HepG2 (cell line): ENCODE data around the gene CDC20. TPM values are rescaled to one million over a fixed set of nuclear protein-coding genes. Genes with fewer than 3 reads are reported as not detected.

Experiments used
- ELF3 ChIP-seq: IDR thresholded peaks from 2 replicates; pipeline ENCODE4 v1.6.1; 2016; ENCODE audit warnings: missing genetic modification reagents, missing compliant biosample characterization
- GATA4 ChIP-seq: sonication (generic); IDR thresholded peaks from 2 replicates; pipeline ENCODE4 v1.6.1; 2016; ENCODE audit warnings: antibody characterized with exemption, low read depth, borderline replicate concordance
- KDM3A ChIP-seq: IDR thresholded peaks from 2 replicates; pipeline ENCODE4 v1.6.1; 2018; ENCODE audit warnings: low read depth, missing compliant biosample characterization
- POLR2G ChIP-seq: fragments of 200-400 bp; formaldehyde crosslinking; IDR thresholded peaks from 2 replicates; pipeline ENCODE4 v1.6.1; 2018; ENCODE audit warnings: mild to moderate bottlenecking, low read depth, low read length, moderate library complexity
- REPIN1 ChIP-seq: sonication (generic); formaldehyde crosslinking; IDR thresholded peaks from 2 replicates; pipeline ENCODE4 v1.8.0; 2022; ENCODE audit warnings: missing genetic modification reagents, low read depth, mild to moderate bottlenecking, borderline replicate concordance
- SETDB1 ChIP-seq: sonication (generic); formaldehyde crosslinking; IDR thresholded peaks from 2 replicates; pipeline ENCODE4 v1.5.1; 2020; ENCODE audit warnings: missing genetic modification reagents, mild to moderate bottlenecking, borderline replicate concordance
- SMC3 ChIP-seq: IDR thresholded peaks from 2 replicates; pipeline ENCODE4 v1.6.1; 2011; ENCODE audit warnings: low read length, improper control_type of control experiment
- TGIF2 ChIP-seq: IDR thresholded peaks from 2 replicates; pipeline ENCODE4 v1.6.1; 2016; ENCODE audit warnings: control low read depth, missing compliant biosample characterization
- ZMAT3 ChIP-seq: sonication (generic); formaldehyde crosslinking; conservative IDR thresholded peaks from 2 replicates; pipeline ENCODE4 v1.7.0; 2021; ENCODE audit warnings: missing genetic modification reagents
- ZNF180 ChIP-seq: sonication (generic); formaldehyde crosslinking; IDR thresholded peaks from 2 replicates; pipeline ENCODE4 v1.4.0; 2020; ENCODE audit warnings: low read depth, missing genetic modification reagents, borderline replicate concordance
- ZNF264 ChIP-seq: sonication (generic); formaldehyde crosslinking; IDR thresholded peaks from 2 replicates; pipeline ENCODE4 v1.4.0; 2020; ENCODE audit warnings: missing genetic modification reagents
- ZNF605 ChIP-seq: sonication (generic); formaldehyde crosslinking; IDR thresholded peaks from 2 replicates; pipeline ENCODE4 v1.8.0; 2022; ENCODE audit warnings: mild to moderate bottlenecking, missing genetic modification reagents
- polyA plus RNA-seq, 8 experiments: library from polyadenylated mRNA; depleted of rRNA in 3 of 8; stranded (reverse) in 7 of 8; unstranded in 1 of 8; fragments of >200 nt; fragmentation: Illumina TruSeq in 4 of 8; extraction: Trizol in 4 of 8; gene quantifications; 2 replicates each; pipeline versions ENCODE4 v1.2.1 to v1.2.3, GENCODE V29; 2011 to 2016; ENCODE audit warnings: low read depth in 4 of 8, missing spikeins in 1 of 8, mixed read lengths in 1 of 8; ENCODE audit not compliant: insufficient read depth in 1 of 8
- total RNA-seq, 5 experiments: library from RNA; depleted of rRNA; stranded (reverse); fragments of >200 nt; fragmentation: Illumina TruSeq; extraction: Trizol; gene quantifications; 2 replicates each; pipeline ENCODE4 v1.2.3, GENCODE V29; 2016; ENCODE audit warnings: low read depth in 1 of 5
- TF ChIP-seq, protein P1 (sequence below): sonication (generic); formaldehyde crosslinking; IDR thresholded peaks from 2 replicates; pipeline ENCODE4 v1.4.0; 2020; ENCODE audit warnings: missing genetic modification reagents
- TF ChIP-seq, protein P2 (sequence below): sonication (generic); formaldehyde crosslinking; IDR thresholded peaks from 2 replicates; pipeline ENCODE4 v1.5.0; 2020; ENCODE audit warnings: mild to moderate bottlenecking, missing genetic modification reagents
- TF ChIP-seq, protein P3 (sequence below): sonication (generic); formaldehyde crosslinking; conservative IDR thresholded peaks from 2 replicates; pipeline ENCODE4 v1.5.0; 2020; ENCODE audit warnings: missing genetic modification reagents
- TF ChIP-seq, protein P4 (sequence below): IDR thresholded peaks from 2 replicates; pipeline ENCODE4 v1.4.0; 2020; ENCODE audit warnings: mild to moderate bottlenecking, missing genetic modification reagents
- TF ChIP-seq, protein P5 (sequence below): IDR thresholded peaks from 2 replicates; pipeline ENCODE4 v1.6.1; 2016; ENCODE audit warnings: mild to moderate bottlenecking, missing biosample characterization, missing genetic modification reagents
- TF ChIP-seq, protein P6 (sequence below): sonication (generic); formaldehyde crosslinking; IDR thresholded peaks from 2 replicates; pipeline ENCODE4 v1.4.0; 2020; ENCODE audit warnings: missing genetic modification reagents

CDC20 gene
- total and polyA plus RNA-seq, 2 of the 13 experiments (the other 11 are each of a cell fraction or from before 2014, with no cell fraction given) = 57.9 to 90.0 TPM

DNA sequence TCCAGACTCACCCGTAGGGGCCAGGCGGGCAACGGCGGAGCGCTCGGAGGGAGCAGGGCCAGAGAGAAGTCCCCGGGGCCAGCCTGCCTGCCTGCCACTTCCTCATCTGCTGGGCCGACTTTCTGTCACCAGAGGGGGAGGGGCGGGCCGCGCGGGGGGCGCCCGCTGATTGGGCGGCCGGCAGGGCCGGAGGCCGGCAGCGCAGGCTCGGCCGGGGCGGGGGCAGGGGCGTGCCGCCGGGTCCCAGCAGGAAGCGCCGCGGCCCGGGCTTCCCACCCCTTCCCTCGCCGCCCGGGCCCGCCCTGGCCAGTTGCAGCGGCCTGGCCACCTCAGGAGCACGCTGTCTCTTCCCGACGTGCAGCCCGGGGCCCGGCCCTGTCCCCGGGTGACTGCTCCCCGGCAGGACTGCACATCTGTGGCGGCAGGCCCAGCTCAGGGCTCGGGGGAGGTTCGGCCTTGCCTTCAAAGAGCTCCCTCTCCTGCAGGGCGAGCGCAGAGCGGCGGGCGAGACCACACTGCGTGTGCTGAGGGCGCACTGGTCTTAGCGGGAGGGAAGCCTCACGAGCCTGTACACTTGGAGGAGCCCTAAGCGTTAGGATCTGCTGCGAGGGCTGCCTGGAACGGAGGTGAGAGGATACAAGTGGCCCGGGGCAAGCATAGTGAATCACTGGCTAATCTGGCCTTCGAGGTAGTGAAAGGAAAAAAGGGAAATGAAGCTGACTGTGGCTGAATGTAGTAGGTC is 9.3 kb downstream of the CDC20 start, which contains the start of gene ELOVL1 (continued):
- TF ChIP-seq ZNF264 (CRISPR knock-in tag) (peak; percentile 72; the same call in 1 of the 2 replicates), REPIN1 (peak; percentile 92), TGIF2 (CRISPR knock-in tag) (peak; percentile 42), POLR2G (peak; percentile 91), ZNF180 (CRISPR knock-in tag) (no peak), SETDB1 (CRISPR knock-in tag) (no peak), SMC3 (no peak), GATA4 (no peak), KDM3A (CRISPR knock-in tag) (peak; percentile 80), ELF3 (CRISPR knock-in tag) (peak; percentile 72), ZMAT3 (peak; percentile 86), ZNF605 (CRISPR knock-in tag) (peak; percentile 89; the same call in 1 of the 2 replicates)
- TF ChIP-seq, protein P1, sequence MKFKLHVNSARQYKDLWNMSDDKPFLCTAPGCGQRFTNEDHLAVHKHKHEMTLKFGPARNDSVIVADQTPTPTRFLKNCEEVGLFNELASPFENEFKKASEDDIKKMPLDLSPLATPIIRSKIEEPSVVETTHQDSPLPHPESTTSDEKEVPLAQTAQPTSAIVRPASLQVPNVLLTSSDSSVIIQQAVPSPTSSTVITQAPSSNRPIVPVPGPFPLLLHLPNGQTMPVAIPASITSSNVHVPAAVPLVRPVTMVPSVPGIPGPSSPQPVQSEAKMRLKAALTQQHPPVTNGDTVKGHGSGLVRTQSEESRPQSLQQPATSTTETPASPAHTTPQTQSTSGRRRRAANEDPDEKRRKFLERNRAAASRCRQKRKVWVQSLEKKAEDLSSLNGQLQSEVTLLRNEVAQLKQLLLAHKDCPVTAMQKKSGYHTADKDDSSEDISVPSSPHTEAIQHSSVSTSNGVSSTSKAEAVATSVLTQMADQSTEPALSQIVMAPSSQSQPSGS = peak; percentile 61
- TF ChIP-seq, protein P2, sequence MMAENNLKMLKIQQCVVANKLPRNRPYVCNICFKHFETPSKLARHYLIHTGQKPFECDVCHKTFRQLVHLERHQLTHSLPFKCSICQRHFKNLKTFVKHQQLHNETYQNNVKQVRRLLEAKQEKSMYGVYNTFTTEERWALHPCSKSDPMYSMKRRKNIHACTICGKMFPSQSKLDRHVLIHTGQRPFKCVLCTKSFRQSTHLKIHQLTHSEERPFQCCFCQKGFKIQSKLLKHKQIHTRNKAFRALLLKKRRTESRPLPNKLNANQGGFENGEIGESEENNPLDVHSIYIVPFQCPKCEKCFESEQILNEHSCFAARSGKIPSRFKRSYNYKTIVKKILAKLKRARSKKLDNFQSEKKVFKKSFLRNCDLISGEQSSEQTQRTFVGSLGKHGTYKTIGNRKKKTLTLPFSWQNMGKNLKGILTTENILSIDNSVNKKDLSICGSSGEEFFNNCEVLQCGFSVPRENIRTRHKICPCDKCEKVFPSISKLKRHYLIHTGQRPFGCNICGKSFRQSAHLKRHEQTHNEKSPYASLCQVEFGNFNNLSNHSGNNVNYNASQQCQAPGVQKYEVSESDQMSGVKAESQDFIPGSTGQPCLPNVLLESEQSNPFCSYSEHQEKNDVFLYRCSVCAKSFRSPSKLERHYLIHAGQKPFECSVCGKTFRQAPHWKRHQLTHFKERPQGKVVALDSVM (CRISPR knock-in tag) = peak; percentile 54; the same call in 1 of the 2 replicates
- TF ChIP-seq, protein P3, sequence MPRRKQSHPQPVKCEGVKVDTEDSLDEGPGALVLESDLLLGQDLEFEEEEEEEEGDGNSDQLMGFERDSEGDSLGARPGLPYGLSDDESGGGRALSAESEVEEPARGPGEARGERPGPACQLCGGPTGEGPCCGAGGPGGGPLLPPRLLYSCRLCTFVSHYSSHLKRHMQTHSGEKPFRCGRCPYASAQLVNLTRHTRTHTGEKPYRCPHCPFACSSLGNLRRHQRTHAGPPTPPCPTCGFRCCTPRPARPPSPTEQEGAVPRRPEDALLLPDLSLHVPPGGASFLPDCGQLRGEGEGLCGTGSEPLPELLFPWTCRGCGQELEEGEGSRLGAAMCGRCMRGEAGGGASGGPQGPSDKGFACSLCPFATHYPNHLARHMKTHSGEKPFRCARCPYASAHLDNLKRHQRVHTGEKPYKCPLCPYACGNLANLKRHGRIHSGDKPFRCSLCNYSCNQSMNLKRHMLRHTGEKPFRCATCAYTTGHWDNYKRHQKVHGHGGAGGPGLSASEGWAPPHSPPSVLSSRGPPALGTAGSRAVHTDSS (CRISPR knock-in tag) = no peak
- TF ChIP-seq, protein P4, sequence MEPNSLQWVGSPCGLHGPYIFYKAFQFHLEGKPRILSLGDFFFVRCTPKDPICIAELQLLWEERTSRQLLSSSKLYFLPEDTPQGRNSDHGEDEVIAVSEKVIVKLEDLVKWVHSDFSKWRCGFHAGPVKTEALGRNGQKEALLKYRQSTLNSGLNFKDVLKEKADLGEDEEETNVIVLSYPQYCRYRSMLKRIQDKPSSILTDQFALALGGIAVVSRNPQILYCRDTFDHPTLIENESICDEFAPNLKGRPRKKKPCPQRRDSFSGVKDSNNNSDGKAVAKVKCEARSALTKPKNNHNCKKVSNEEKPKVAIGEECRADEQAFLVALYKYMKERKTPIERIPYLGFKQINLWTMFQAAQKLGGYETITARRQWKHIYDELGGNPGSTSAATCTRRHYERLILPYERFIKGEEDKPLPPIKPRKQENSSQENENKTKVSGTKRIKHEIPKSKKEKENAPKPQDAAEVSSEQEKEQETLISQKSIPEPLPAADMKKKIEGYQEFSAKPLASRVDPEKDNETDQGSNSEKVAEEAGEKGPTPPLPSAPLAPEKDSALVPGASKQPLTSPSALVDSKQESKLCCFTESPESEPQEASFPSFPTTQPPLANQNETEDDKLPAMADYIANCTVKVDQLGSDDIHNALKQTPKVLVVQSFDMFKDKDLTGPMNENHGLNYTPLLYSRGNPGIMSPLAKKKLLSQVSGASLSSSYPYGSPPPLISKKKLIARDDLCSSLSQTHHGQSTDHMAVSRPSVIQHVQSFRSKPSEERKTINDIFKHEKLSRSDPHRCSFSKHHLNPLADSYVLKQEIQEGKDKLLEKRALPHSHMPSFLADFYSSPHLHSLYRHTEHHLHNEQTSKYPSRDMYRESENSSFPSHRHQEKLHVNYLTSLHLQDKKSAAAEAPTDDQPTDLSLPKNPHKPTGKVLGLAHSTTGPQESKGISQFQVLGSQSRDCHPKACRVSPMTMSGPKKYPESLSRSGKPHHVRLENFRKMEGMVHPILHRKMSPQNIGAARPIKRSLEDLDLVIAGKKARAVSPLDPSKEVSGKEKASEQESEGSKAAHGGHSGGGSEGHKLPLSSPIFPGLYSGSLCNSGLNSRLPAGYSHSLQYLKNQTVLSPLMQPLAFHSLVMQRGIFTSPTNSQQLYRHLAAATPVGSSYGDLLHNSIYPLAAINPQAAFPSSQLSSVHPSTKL (CRISPR knock-in tag) = peak; percentile 62; the same call in 1 of the 2 replicates
- TF ChIP-seq, protein P5, sequence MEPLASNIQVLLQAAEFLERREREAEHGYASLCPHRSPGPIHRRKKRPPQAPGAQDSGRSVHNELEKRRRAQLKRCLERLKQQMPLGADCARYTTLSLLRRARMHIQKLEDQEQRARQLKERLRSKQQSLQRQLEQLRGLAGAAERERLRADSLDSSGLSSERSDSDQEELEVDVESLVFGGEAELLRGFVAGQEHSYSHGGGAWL (CRISPR knock-in tag) = peak; percentile 92
- TF ChIP-seq, protein P6, sequence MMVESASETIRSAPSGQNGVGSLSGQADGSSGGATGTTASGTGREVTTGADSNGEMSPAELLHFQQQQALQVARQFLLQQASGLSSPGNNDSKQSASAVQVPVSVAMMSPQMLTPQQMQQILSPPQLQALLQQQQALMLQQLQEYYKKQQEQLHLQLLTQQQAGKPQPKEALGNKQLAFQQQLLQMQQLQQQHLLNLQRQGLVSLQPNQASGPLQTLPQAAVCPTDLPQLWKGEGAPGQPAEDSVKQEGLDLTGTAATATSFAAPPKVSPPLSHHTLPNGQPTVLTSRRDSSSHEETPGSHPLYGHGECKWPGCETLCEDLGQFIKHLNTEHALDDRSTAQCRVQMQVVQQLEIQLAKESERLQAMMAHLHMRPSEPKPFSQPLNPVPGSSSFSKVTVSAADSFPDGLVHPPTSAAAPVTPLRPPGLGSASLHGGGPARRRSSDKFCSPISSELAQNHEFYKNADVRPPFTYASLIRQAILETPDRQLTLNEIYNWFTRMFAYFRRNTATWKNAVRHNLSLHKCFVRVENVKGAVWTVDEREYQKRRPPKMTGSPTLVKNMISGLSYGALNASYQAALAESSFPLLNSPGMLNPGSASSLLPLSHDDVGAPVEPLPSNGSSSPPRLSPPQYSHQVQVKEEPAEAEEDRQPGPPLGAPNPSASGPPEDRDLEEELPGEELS (CRISPR knock-in tag) = peak; percentile 37
